Measurements from ENCODE around the gene KREMEN2.

The KREMEN2 gene

DNA sequence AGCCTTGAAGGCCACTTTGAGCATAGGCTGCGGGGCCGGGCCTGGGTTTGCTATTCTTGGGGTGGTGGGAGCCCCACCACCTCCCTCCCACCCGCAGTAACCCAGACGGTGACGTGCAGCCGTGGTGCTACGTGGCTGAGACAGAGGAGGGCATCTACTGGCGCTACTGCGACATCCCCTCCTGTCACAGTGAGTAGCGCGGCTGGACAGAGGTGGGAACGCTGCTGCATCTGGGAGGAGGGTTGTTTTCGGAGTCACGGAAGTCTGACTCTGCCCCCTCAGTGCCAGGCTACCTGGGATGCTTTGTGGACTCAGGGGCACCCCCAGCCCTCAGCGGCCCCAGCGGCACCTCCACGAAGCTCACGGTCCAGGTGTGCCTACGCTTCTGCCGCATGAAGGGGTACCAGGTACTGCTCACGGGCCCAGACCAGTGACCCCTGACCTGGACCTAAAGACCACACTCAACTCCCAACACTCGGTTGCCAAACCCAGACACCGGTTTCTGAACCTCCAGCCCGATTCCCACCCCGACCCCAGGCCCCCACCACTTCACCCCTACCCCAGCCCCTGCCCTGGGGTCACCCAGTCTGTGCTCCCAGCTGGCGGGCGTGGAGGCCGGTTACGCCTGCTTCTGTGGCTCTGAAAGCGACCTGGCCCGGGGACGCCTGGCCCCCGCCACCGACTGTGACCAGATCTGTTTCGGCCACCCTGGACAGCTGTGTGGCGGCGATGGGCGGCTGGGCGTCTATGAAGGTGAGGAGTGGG lies 2.1 kb downstream of the KREMEN2 start:
- no peak for DNase-seq (ENCODE audit: low spot score)

DNA sequence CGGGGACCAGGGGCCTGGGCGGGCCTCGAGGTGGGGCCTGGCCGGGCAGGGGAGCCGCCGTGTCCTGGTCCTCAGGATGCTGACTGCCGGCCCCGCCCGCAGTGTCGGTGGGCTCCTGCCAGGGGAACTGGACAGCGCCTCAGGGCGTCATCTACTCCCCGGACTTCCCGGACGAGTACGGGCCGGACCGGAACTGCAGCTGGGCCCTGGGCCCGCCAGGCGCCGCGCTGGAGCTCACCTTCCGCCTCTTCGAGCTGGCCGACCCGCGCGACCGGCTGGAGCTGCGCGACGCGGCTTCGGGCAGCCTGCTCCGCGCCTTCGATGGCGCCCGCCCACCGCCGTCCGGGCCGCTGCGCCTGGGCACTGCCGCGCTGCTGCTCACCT lies 2.7 kb downstream of the KREMEN2 start:
- DNase-seq (ENCODE audit: low spot score): no peak

DNA sequence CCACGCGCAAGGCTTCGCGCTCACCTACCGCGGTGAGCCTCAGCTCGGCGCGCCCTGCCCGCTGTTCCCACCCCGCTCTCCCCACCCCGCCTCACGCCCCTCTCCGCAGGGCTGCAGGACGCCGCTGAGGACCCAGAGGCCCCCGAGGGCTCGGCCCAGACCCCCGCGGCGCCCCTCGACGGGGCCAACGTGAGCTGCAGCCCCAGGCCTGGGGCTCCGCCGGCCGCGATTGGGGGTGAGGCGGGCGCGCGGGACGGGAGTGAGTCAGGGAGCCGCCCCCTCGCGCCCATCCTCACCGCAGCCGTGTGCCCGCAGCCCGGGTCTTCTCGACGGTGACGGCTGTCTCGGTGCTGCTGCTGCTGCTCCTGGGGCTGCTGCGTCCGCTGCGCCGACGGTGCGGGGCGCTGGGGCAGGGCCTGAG lies 3.1 kb downstream of the KREMEN2 start:
- DNase-seq (ENCODE audit: low spot score): no peak

DNA sequence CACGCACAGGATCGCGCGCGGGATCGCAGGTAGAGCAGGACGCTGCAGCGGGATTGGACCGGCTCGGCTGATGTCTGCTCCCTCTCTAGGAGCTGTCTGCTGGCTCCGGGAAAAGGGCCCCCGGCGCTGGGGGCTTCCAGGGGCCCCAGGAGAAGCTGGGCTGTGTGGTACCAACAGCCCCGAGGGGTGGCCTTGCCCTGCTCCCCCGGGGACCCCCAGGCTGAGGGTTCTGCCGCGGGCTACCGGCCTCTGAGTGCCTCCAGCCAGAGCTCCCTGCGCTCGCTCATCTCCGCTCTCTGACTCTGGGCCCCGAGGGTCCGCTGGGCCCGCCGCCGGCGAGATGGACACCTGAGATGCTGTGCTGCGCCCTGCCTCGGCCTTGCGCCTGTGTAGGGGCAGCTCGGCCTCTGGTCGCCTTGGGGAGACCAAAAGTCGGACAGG lies 3.7 kb downstream of the KREMEN2 start:
- no peak for DNase-seq (ENCODE audit: low spot score)

DNA sequence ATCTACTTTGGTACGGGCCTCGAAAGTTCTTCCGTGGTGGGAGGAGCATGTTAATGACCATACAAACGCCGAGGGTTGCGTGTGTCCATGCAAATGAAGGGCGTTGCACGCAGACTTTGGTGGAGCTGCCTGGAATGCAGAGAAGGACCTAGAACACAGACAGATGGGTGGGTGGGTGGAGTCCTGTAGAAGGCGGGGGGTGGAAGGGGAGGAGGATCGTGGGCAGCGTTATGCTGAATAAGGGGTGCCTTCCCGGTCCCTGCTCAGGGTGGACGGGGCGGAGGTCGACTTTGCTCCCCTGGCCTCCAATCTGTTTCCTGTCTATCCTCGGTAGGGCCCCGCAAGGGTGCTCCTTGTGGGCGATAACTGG lies 4.3 kb downstream of the KREMEN2 start:
- DNase-seq (ENCODE audit: low spot score): no peak

DNA sequence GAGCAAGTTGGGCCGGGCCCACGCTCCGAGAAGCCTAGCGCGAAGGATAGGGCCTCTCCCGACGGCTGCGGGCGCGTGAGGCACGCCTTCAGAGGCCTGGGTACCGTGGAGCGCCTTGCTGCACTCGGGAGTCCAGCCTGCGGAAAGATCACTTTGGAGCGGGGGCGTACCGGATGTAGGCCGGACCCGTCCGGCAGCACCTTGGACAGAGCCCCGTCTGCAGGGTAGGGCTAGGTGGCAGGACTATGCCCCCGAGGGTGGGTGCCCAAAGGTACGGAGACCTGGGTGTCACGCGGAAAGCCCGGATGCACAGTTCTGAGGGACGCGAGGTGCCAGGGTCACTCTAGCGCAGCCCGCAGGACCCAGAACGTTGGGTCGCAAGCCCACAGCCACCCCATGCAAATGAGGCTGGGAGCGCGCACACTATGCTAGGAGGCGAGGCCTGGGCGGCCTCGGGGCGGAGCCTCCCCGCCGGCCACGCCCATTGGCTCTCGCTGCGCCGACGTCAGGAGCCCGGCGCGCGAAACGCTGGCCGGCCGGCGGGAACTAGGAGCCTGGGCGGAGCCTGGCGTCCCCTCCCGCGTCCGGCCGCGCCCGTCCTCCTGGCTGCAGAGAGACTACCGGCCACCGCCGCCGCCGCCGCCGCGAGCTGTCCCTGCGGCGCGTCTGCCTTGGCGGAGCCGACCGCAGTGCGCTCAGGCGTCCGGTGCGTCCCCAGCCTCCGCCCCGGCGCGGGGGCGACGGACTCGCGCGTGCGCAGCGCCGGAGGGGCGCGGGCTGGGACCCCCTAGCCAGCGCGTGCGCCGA lies 4.9 kb downstream of the KREMEN2 start, which contains the start of gene PAQR4:
Gene PAQR4 (plus strand): TSS at position 611 of the 807 bp plus-strand sequence. CDS start 327 bp downstream, outside the sequence.
- DNase-seq (ENCODE audit: low spot score): peak; percentile 96

DNA sequence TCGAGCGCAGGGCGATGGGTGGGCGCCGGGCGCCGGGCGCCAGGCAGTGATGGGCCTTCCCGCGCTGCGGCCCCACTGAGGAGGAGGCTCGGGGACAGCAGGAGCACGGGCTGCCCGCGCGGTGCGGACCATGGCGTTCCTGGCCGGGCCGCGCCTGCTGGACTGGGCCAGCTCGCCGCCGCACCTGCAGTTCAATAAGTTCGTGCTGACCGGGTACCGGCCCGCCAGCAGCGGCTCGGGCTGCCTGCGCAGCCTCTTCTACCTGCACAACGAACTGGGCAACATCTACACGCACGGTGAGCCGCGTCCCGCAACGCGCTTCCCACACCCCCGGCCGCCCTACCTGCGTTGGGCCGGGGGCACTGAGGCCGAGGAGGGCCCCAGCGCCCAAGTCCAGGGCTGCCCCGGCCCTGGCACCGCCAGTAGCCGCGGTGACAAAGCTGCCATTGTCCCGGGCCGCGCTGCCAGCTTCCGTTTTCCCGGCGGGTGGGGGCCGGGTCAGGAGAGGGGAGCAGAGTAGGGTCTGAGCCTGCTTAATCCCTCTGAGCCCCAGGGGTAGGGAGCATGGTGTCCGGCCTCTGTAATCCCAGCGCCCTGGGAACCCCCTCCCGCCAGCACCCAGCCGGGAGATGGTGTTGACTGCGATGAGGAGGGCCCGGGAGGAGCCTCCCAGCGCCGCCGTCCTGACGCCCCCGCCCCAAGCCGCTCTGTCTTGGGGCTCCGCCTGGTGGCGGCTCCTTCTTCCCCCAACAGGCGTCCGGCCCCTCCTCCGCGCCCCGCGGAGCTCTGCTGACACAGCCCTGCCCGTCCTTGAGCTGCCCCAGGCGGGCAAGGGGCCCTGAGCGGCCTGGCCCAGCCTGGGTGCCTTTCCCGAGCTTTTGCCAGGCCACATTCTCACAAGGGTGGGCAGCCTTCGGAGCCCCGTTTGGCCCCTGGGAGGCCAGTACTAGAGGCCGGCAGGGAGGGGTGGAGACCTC lies 5.8 kb downstream of the KREMEN2 start:
- peak; percentile 41 for DNase-seq (ENCODE audit: low spot score)

DNA sequence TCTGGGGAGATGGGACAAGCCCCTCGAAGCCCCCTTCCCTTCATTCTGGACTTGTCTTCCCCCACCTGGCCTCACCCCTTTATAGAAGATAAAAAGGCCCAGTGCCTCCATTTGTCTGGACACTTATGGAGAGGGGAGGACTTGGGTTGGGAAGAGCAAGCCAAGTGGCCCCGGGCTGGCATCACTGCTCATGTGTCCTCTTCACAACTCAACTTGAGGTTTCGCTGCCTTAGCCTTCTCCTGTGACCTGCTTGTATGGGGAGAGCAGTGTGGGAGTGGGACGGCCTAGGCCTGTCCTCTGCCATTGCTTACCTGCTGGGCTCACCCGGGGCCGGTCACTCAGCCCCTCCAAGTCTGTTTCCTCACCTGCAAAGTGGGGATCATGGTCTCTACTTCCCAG lies 6.5 kb downstream of the KREMEN2 start:
- no peak for DNase-seq (ENCODE audit: low spot score)

DNA sequence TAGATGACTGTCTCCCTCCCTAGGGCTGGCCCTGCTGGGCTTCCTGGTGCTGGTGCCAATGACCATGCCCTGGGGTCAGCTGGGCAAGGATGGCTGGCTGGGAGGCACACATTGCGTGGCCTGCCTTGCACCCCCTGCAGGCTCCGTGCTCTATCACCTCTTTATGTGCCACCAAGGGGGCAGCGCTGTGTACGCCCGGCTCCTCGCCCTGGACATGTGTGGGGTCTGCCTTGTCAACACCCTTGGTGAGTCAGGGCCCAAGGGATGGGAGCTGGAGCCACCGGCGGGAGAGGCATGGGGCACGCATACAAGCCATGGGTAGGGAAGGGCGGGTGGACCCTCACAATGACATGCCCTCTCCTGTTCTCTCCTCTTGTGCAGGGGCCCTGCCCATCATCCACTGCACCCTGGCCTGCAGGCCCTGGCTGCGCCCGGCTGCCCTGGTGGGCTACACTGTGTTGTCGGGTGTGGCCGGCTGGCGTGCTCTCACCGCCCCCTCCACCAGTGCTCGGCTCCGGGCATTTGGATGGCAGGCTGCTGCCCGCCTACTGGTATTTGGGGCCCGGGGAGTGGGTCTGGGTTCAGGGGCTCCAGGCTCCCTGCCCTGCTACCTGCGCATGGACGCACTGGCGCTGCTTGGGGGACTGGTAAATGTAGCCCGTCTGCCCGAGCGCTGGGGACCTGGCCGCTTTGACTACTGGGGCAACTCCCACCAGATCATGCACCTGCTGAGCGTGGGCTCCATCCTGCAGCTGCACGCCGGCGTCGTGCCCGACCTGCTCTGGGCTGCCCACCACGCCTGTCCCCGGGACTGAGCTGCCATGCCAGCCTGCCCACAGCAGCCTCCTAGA lies 7.3 kb downstream of the KREMEN2 start:
- DNase-seq (ENCODE audit: low spot score): no peak

DNA sequence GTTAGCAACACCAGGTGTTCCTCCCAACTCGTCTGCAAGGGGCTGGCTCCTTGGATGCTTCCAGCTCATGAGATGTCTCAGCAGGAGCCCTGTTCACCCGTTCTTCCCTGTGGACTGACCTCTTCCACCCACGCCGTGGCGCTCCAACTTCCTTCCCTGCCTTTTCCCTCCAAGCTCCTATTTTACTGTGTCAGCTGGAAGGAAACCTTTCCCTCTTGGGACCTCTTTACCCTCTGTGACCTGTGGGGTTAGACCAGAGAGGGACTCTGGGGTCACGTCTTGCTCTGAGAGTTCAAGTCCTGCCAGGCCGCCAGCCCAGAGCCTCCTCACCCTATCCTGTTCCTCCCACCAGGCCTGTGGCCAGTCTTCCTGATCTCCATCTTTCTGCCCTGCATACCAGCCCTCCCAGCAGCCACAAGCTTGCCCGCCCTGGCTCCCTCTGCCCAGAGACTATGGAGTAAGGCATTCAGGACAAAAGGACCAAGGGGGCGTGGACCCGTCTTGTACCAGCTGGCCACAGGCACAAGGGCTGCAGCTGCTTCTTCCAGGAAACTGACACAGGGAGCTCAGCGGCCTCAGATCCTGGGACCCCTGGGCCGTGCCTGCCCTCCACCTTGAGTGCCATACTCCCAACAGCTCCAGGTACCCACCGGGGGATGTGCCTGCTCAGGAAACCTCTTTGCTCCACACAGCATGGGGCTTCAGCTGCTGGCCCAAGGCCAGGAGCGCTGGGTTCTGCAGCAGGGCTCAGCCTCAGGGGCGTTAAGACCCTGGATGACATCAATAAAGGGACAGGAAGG lies 8.1 kb downstream of the KREMEN2 start:
- no peak for DNase-seq (ENCODE audit: low spot score)

DNA sequence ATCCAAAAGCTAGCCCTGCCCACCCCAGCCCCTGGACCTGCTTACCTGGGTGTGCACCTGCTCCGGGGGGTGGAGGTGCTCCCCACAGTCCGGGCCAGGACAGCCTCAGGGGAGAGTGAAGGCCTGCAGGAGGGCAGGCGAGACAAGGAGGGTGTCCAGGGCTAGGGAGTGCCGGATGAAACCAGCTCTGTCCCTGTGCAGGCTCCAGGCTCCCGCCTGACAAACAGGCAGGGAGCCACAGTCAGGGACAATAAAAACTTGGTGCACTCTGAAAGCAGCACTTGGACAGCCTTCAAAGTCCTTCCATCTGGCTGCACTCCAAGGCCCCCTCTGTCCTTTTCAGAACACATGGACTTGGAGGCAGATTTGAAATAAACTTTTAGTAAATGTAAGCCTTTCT lies 9.0 kb downstream of the KREMEN2 start:
- no peak for DNase-seq (ENCODE audit: low spot score)

DNA sequence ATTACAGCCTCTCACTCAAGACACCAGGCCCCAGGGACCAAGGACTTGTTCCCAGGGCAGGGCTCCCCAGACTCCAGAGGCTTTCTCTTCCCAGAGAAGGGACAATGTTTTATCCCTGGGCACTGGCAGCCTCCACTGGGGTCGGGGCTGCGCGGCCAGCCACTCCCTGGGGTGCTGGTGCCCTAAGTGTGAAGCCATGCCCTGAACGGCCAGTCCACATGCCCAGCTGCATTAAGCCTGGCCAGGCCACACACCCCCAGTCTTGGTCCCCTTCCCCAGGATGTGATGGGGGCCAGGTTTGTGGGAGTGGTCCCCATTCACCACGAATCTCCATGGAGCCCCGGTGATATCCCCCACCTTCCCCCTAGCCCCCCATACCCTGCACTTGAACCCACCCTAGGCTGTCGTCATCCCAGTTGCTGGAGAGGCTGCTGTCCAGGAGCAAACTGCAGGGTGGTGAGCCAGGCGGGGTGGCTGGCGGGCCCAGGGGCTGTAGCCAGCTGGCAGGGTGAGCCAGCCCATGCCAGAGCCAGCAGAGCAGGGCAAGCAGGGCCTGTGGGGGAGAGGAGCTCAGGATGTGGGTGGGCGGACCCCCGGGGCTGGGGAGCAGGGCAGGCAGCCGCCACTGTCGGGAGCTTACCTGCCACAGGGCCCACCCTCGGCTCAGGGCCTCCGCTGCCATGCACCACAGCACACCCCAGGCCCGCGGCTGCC lies 9.7 kb downstream of the KREMEN2 start:
- DNase-seq (ENCODE audit: low spot score): no peak

DNA sequence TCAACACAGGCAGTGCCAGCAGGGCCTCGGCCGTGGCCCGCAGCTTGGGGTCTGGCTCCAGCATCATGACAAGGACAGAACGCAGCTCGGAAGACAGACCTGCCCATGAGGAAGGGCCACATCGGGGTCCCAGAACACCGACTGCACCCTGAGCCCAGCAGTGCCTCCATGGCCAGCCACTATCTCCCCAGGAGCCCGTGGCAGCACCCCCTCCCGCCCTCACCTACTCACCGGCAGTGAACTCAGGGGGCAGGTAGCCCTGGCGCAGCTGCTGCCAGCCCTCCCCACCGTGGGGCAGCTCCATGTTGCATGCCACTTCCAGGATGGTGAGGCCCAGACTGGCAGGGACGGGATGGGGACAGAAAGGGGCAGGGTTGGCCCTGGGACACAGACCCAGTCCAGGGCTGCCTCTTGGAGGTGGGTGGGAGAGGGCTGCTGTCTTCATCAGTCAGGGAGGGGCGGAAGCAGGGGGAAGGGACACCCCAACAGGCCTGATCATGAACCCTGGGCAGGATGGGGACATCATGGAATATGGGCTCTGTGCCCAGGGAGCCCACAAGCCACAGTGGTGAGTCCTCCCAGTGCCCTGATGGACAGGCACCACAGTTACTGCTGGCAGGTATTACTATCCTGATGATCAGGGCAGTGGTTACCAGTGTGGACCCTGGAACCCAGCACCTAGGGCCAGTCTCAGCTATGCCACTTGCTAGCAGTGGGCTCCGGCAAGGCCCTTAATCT lies 10.4 kb downstream of the KREMEN2 start:
- DNase-seq (ENCODE audit: low spot score): no peak

DNA sequence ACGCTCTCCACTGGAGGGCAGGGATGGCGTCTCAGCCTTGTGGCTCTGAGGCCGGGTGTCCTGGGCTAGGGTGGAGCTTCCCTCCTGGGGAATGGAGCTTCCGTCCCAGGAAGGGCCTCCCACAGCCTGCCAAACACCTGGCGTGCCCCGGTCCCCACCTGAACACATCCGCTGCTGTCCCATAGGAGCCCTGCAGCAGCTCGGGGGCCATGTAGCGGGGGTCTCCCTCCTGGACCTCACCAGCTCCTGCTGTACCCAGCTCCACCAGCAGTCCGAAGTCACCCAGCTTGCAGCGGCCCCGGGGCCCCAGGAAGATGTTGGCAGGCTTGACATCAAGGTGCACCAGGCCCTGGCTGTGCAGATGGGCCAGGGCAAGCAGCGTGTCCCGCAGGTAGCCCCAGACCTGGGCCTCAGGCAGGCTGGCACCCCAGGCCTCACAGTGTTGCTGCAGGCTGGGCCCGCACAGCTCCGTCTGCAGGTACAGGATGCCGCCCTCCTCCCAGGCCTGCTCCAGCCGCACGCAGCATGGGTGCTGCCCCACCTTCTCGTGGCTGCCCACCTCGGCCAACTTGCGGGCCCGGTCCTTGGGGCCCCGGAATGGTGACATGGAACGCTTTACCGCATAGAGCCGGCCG lies 11.2 kb downstream of the KREMEN2 start:
- no peak for DNase-seq (ENCODE audit: low spot score)

DNA sequence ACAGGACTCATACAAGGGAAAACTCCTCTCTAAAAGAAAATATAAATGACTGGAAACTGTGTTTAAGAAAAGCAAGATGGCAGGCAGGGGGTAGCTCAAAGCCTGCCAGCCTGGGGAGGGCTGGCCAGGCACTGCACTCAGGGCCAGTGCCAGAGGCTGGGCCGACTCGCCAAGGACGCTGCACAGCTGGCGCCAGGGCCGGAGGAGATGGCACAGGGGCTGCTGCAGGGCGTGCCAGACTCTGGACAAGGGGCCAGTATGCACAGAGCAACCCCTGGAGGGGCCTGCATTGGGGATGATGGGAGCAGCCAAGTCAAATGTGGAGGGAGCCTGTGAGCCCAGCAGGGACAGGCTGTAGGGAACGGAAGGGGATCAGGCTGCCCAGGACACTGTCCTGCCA lies 12.1 kb downstream of the KREMEN2 start:
- no peak for DNase-seq (ENCODE audit: low spot score)

DNA sequence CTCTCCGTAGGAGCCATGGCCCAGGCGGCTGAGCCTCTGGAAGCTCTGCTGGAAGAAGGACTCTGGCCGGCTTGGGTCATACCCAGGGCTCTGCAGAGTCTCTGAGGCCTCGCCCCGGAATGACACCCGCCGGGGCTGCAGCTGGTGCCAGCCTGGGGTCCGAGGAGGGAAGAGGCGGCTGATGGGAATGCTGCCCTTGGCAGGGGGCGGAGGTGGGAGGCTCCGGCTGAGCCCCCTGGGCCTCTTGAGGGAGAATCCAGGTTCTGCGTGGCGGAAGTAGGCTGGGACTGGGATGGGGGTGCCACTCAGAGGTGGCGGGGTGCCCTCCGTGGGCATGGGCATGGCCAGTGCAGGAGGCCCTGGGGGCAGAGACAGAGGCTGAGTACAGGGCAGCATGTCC lies 12.6 kb downstream of the KREMEN2 start:
- no peak for DNase-seq (ENCODE audit: low spot score)

DNA sequence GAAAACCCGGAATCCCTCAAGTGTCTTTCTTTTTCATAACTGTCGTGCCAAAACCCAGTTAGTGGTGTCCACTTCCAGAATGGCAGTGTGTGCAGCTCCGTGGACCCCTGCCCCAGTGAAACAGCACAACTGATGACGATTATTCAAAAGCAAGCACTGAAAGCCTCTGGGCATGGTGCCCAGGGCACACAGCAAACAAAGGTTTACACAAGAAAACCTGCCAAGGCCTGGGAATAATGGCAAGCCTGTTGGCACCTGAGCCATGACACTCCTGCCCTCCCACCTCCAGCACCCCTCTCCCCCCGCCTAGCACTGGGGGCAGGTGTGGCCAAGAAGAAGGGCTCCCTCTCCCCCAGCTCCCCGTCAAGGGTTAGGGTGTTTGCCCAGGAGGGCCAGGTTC lies 13.4 kb downstream of the KREMEN2 start:
- no peak for DNase-seq (ENCODE audit: low spot score)

DNA sequence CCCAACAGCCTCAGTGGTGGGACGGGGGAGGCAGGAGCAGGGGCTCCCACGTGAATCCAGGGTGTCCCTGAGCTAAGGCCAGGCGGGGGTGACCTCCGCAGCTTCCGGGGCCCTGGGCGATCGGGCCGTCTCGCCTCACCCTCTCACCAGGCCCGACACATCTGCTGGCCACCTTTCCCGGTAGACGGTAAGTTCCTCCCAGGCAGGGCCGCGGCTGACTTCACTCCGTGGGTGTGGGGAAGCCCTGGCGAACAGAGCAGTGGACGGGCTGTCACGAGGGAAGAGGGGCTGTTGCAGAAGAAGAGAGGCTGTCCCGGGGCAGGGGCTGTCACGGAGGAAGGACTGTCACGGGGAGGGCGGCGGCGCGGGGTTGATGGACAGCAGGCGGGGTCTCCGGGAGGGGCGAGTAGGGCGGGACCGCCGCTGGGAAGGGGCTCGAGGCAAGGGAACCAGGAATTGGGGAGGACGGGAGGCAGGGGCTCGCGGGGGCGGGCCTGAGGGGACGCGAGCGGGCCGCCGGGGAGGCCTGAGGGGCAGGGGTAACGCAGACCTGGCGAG lies 15.7 kb downstream of the KREMEN2 start:
- DNase-seq (ENCODE audit: low spot score): no peak

Measured in AG08395 (cell line).